ENCODE data around the gene LRP1B. TPM values are rescaled to one million over a fixed set of nuclear protein-coding genes. Genes with fewer than 3 reads are reported as not detected.
"Not testable (repeated sequence)": the region's sequence is repeated elsewhere in the genome, so short reads cannot be mapped to it uniquely, and the experiment has no call there.

LRP1B gene
- total RNA-seq, 1 donor from 2014 or later, result 0.89 TPM

DNA sequence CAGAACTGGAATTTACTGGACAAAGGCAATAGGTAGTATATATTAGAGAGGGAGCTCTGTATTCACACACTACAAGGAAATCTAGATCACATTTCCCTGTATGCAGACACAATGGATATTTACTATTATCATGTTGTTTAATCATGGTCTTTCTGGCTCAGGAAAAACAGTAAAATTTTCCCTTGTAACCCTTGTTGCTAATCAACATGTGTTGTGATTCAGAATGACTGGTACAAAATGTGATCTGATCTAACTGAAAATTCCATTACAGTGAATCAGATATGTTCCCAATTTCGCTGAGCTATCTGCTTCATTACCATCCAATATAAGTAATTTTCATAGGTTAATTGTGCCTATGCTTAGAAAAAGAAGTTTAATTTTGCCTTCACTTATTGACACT is 1109.7 kb downstream of the LRP1B start:
- DNase-seq (ENCODE audit: low spot score), result no peak

DNA sequence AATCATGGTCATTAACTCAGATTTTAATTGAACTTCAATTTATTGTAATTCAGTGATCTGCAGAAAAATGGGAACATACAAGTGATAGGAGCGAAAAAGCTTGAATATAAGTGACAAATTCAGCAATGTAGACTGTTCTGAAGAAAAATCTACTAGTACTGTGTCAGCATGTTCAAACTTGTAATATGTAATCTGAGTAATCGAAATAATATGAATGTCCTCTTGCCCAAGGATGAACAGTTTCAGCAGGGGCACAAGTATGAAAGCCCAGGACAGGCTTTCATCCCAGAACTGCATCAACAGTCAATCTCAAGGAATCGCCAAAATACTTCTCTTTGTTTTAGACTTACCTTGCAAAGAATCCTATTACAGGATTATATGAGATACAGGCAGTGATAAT is 1110.5 kb downstream of the LRP1B start:
- no peak for DNase-seq (ENCODE audit: low spot score)

- no peak for DNase-seq (ENCODE audit: low spot score)
These were observed 1115.3 kb downstream of the LRP1B start for GRCh38 chr2:141015341-141016047.

DNA sequence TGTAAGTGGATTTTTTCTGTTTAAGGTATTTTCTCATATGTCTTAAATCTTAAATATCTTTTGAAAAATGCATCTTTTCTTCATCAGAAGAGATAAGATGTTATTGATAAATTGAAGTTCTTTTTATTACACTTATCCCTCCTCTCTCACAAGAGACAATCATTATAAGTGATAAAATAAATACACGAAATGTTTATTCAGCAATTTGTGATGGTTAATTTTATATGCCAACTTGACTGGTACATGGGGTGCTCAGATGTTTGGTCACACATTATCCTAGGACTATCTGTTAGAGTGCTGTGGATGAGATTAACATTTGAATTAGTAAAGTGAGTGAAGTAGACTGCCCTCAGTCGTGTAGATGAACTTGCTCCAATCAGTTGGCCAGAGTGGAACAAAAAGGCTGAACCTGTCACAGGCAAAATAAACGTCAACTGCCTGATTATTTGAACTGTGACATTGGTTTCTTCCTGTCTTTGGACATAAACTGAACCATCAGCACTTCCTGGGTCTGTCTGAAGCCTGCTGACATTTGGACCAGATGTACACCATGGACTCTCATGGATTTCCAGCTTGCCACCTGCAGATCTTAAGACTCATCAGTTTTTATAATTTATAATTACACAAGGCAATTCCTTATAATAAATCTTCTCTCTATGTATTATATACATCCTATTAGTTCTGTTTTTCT is 1126.7 kb downstream of the LRP1B start:
- DNase-seq (ENCODE audit: low spot score), result no peak

DNA sequence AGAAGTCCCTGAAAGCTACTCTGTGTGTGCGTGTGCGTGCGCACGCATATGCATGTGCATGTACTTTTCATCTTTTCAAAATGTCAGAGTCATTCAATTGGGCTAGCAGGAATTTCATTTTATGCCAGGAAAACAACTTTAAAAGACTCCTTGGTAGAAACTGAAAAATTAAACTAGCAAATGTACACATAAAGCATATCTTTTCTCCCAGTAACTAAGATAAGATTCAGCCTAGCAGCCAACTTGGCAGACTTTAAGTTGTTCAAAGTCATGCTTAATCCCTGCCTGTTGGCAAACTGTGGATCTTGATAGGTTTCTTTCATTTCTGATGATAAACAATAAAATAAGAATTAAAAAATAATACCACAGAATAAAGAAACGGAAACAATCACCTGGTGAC is 1129.1 kb downstream of the LRP1B start:
- no peak for DNase-seq (ENCODE audit: low spot score)

- DNase-seq (ENCODE audit: low spot score), result no peak
These were observed 1132.2 kb downstream of the LRP1B start for GRCh38 chr2:140998577-140998976.

DNA sequence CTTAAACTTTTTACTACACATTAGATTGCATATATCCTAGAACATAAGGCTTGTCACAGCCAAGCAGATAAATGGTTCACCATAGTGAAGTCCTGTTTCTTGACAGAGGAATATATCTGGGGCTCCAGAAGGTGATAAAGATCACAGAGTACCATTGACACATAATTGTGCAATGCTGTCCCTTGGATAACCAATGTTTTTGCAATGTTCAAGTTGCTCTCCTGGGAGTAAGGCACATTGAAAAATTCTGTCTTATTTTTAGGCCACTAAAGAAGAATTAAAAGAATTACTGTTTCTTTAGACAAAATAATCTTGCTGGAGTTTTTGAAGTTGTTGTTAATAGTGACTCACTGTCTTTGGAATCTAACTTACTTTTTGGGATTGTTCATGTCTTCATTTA is 1132.8 kb downstream of the LRP1B start:
- DNase-seq (ENCODE audit: low spot score), result no peak

DNA sequence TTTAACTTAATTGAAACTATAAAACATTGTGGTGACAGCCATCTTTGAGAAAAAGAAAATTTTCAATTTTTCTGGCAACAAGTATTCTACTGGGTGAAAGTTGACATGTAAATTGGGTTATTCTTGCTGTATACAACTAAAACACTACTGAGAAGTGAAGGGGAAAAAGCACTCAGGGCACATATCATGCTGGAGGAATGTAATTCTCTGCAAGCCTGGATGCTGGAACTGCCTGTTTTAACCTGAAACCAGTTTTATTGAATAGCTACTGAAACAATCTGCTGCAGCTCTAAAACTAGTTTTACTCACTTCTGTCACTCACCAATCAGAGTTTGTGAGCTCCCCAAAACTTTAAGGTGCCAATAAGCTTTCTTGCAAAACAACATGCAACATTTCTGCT is 1136.0 kb downstream of the LRP1B start:
- no peak for DNase-seq (ENCODE audit: low spot score)

DNA sequence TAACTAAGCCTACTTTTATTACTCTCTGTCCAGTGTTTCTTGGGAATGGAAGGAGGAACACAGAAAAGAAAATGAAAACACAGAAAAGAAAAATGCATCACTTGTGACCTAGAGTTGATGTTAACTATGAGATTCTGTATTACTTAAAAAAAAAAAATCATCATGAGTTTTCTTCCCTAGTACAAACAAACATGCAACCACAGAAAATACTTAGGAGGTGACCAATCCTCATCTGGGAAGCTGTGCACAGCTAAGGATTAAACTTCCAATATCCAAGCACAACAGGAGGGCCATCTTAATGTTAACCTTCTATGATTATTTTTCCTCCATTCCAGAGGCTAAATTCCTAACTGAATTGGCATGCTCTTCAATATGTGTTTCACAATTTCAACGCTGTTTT is 1140.4 kb downstream of the LRP1B start:
- DNase-seq (ENCODE audit: low spot score), result no peak

DNA sequence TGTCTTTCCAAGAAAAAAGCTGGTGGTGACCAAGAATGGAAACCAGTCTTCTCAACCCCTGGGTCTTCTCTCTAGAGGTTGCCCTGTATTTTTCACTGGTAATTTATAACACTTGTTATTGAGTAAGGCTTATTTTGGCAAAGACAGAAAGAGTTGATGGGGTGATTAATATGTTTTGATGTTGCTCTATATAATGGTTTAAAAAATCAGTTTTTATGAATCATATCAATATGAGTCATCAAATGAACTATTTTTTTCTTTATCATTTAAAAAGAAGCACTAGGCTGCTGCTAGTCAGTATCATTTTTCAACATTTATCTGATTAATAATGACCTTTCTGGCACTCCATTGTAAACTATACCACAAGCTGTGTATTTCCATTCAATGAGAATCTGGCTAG is 1142.2 kb downstream of the LRP1B start:
- no peak for DNase-seq (ENCODE audit: low spot score)

DNA sequence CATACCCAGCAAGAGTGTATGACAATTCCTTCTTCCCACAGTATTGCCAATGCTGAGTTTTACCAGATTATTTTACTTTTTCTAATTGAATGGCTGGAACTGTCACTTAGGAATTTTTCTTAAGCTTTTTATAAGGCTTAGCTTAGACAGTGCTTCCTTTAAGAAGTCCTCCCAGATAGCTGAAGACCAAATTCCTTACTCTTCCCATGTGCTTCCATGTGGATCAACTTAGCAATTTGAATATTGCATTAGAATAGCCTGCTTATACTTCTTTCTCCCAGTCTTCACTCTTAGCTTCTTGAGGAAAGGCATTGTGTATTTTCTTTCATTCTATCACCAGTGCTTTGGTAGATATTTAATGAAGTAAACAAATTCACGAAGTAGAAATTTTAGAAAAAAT is 1144.4 kb downstream of the LRP1B start:
- no peak for DNase-seq (ENCODE audit: low spot score)

GRCh38 chr2:140975237-140975636 is 1155.6 kb downstream of the LRP1B start:
- no peak for DNase-seq (ENCODE audit: low spot score)

DNA sequence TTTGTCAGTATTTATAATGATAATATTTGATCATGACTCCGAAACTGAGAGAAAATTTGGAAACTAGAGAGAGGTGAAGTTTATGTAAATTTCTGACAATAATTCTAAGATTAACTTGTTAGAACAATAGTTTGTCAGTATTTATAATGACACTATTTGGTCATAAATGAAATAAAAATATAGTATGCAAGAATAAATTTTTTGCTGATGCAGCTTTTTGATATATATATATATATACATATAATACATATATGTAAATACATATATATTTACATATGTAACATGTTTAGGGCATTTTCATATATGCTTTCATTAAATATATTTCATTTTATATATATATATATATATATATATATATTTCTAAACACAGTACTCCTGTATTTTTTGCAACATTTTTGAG is 1158.1 kb downstream of the LRP1B start:
- DNase-seq (ENCODE audit: low spot score), result no peak

DNA sequence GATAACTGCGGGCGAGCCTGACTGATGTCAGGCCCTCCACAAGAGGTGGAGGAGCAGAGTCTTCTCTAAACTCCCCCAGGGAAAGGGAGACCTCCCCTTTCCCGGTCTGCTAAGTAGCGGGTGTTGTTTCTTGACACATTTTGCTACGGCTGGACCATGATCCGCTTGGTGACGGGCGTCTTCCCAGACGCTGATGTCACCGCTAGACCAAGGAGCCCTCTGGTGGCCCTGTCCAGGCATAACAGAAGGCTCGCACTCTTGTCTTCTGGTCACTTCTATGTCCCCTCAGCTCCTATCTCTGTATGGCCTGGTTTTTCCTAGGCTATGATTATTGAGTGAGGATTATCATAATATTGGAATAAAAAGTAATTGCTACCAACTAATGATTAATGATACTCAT is 1166.5 kb downstream of the LRP1B start:
- DNase-seq (ENCODE audit: low spot score), result not testable (repeated sequence)

- DNase-seq (ENCODE audit: low spot score), result no peak
These were observed 1180.9 kb downstream of the LRP1B start for GRCh38 chr2:140949932-140950331.

- DNase-seq (ENCODE audit: low spot score), result no peak
These were observed 1183.6 kb downstream of the LRP1B start for GRCh38 chr2:140947236-140947635.

GRCh38 chr2:140943867-140944266 is 1186.9 kb downstream of the LRP1B start:
- no peak for DNase-seq (ENCODE audit: low spot score)

DNA sequence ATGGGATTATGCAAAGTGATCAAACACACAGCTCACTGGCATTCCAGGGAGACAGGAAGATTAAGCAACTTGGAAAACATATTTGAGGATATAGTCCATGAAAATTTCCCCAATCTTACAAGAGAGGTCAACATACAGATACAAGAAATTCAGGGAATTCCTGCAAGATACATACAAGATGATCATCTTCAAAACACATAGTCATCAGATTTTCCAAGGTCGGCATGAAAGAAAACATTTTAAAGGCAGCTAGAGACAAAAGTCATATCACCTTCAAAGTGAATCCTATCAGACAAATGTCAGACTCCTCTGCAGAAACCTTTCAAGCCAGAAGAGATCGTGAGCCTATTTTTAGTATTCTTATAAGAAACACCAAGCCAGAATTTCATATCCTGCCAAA is 1188.5 kb downstream of the LRP1B start:
- no peak for DNase-seq (ENCODE audit: low spot score)

- DNase-seq (ENCODE audit: low spot score), result no peak
These were observed 1201.0 kb downstream of the LRP1B start for GRCh38 chr2:140929849-140930248.

GRCh38 chr2:140918426-140918825 is 1212.4 kb downstream of the LRP1B start:
- no peak for DNase-seq (ENCODE audit: low spot score)

- DNase-seq (ENCODE audit: low spot score), result no peak
These were observed 1214.4 kb downstream of the LRP1B start for GRCh38 chr2:140916410-140916809.

GRCh38 chr2:140910683-140911082 is 1220.1 kb downstream of the LRP1B start:
- DNase-seq (ENCODE audit: low spot score), result no peak

DNA sequence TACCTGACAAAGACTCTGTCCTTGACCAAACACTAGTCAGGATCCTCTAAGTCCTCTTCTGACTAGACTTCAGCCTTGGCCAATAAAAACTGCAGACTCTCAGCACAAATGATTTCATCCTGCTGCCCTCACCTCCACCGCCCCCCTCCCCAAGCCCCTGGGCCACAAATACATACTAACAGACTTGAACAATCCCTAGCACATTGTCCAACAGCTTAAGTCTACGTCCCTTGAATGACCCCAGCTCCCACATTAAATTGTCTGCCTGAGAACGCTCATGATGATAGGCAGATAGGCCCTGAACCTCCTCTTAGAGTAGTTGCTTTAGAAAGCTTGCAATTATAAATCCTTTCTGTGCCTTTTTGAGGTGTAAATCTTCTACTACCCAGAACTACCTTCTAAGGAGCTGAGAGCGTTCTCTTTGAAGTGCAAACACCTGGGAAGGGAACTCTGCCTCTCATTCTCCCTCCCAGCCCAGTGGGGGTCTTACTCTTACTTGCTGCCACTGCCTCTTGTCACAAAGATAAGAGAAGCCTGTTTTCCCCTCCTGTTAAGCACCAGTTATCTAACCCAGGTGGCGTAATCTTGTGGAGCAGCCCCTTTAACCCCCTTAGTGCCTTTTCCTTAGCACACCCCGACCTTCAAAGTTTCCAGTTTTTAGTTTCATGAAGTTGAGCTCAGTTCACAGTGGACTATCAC is 1225.6 kb downstream of the LRP1B start:
- no peak for DNase-seq (ENCODE audit: low spot score)
